ENCODE results near the gene DCT. TPM values are rescaled to one million over a fixed set of nuclear protein-coding genes. Genes with fewer than 3 reads are reported as not detected.

The DCT gene
- total and polyA plus RNA-seq, 2 of the 8 experiments (the other 6 are each of a cell fraction or from before 2014, with no cell fraction given), result 0.02 TPM; not detected in 1

- Histone ChIP-seq H3K4me2 (ENCODE audit: insufficient read depth in 1 of 2, low read depth in 2 of 2, low read length in 2 of 2) (no peak overlapping the region), H3K18ac (ENCODE audit: extremely low read depth, low read length) (no peak overlapping the region), H2BK120ac (replicated peaks; ENCODE audit: low read depth, low read length) (no peak overlapping the region), H4K5ac (ENCODE audit: insufficient read length, low read depth, low read length) (no peak overlapping the region), H3K79me2 (ENCODE audit: control insufficient read depth in 1 of 2, insufficient read depth in 2 of 2, low read length in 2 of 2) (no peaks in the 10 kb centered on the region), H2AK5ac (ENCODE audit: low read depth, low read length) (no peak overlapping the region), H3K23ac (ENCODE audit: insufficient read length) (no peak overlapping the region), H3K4ac (replicated peaks; ENCODE audit: insufficient read length, low read depth, low read length) (no peak overlapping the region), H2AFZ (ENCODE audit: low read length) (no peak overlapping the region), H3K79me1 (ENCODE audit: low read depth, low read length) (no peaks in the 10 kb centered on the region), H4K91ac (replicated peaks; ENCODE audit: insufficient read length, low read length) (no peak overlapping the region), H2BK15ac (ENCODE audit: low read length) (no peak overlapping the region), H3K36me3 (ENCODE audit: control insufficient read depth in 2 of 4, insufficient read depth in 4 of 4, low read length in 3 of 4) (no peaks in the 10 kb centered on the region), H2BK5ac (ENCODE audit: low read depth, low read length) (no peak overlapping the region), H3K9me3 (ENCODE audit: insufficient read depth in 2 of 2, low read depth in 1 of 2, low read length in 1 of 2) (peaks cover 0 to 6% of the 10 kb centered on the region in 2 experiments; a peak in 2 of 4 replicates), H3K56ac (replicated peaks; ENCODE audit: insufficient read length, low read depth, low read length) (no peak overlapping the region), H3K9ac (replicated peaks in 1 of 4; ENCODE audit: extremely low read depth in 1 of 4, low read depth in 3 of 4, low read length in 3 of 4) (no peak overlapping the region), H3K14ac (ENCODE audit: insufficient read length) (no peak overlapping the region), H3K4me3 (ENCODE audit: extremely low read depth in 1 of 4, insufficient read depth in 2 of 4, low read depth in 3 of 4, low read length in 4 of 4) (no peak overlapping the region), H3K27ac (ENCODE audit: low read depth, low read length) (no peak overlapping the region), H4K8ac (ENCODE audit: extremely low read depth, insufficient read depth, low read length) (no peak overlapping the region), H2BK20ac (ENCODE audit: low read length) (no peak overlapping the region), H3K4me1 (replicated peaks in 1 of 4; ENCODE audit: control insufficient read depth in 3 of 4, insufficient read depth in 4 of 4, low read length in 3 of 4) (no peaks in the 10 kb centered on the region), H3K27me3 (replicated peaks in 1 of 4; ENCODE audit: control insufficient read depth in 3 of 4, extremely low read depth in 1 of 4, insufficient read depth in 3 of 4, low read length in 3 of 4) (no peaks in the 10 kb centered on the region), H4K20me1 (replicated peaks in 1 of 2; ENCODE audit: control insufficient read depth in 1 of 2, insufficient read depth in 2 of 2, low read length in 2 of 2) (no peaks in the 10 kb centered on the region), H3K23me2 (ENCODE audit: low read depth, low read length) (no peaks in the 10 kb centered on the region), H2BK12ac (ENCODE audit: low read depth, low read length) (no peak overlapping the region)
- FAIRE-seq, result no peak
- TF ChIP-seq SP2 (IDR thresholded peaks at IDR 0.05; ENCODE audit: low read length) (no peak), JUND (IDR thresholded peaks at IDR 0.05; ENCODE audit: low read length) (no peak), RAD21 (IDR thresholded peaks at IDR 0.05 in 1 of 2, conservative IDR thresholded peaks at IDR 0.05 in 1 of 2; ENCODE audit: low read depth in 2 of 2, low read length in 2 of 2) (no peak), NRF1 (IDR thresholded peaks at IDR 0.05; ENCODE audit: low read depth, low read length) (no peak)
- CTCF ChIA-PET (ENCODE audit: partially characterized antibody), result interaction anchor here (1.0 to 5.6 kb wide), 5 partner anchors 9 to 74 kb away, joined by 3 to 23 read pairs (median 4); no protein-coding TSS in a partner anchor
- no peak for DNase-seq (ENCODE audit: low read depth in 1 of 2, low spot score in 2 of 2)
- POLR2A ChIA-PET (ENCODE audit: partially characterized antibody), result no interaction called here
- 85% methylated on average over 1 of the region's 1 CpG; no CpG with 5 or more reads in 1 of the 2 experiments for WGBS, 2 experiments (ENCODE audit: extremely low coverage in 1 of 2, insufficient coverage in 1 of 2, insufficient read length in 1 of 2, insufficient replicate concordance in 2 of 2, low coverage in 1 of 2, low lambda C conversion rate in 2 of 2, missing lambda C conversion rate in 1 of 2)
Observed at GRCh38 chr13:94419304-94419924, 60.1 kb downstream of the DCT start.

Measured in H1 (cell line).